Endothelial cell of umbilical vein (primary cell): ENCODE results near the gene INPP5J. TPM values are rescaled to one million over a fixed set of nuclear protein-coding genes. Genes with fewer than 3 reads are reported as not detected.

Experiments used
- BruUV-seq: library from RNA; stranded (reverse); fragments of 400-500 nt; replicated peaks from 2 replicates; lab custom pipeline; 2021; lab: Mats Ljungman, UMichigan
- CTCF ChIA-PET: fragments of 300-600, 350-600 bp; sonication (Branson Sonifier 250); formaldehyde crosslinking; loops from one replicate; lab custom pipeline; 2021; ENCODE audit warnings: antibody characterized with exemption, inconsistent platforms; lab: Charles Lee
- POLR2A ChIA-PET: fragments of 300-600, 350-600 bp; sonication (Branson Sonifier 250); formaldehyde crosslinking; loops from one replicate; lab custom pipeline; 2021; ENCODE audit warnings: antibody characterized with exemption, inconsistent platforms; lab: Charles Lee
- DNase-seq: peaks from one replicate; pipeline ENCODE4 v3.0.0-alpha.2; 2011; ENCODE audit warnings: low read depth, low spot score
- FAIRE-seq: peaks from 2 replicates; lab custom pipeline; 2011; peaks lifted over from hg19 to GRCh38; lab: Jason Lieb, UNC
- H2AFZ ChIP-seq: 2 replicates; pipeline ENCODE4 v1.6.0; 2012; ENCODE audit warnings: low read depth, low read length, control low read depth, inconsistent platforms
- H3K27ac ChIP-seq: 2 replicates; pipeline ENCODE4 v1.5.1; 2011; ENCODE audit warnings: low read depth, mild to moderate bottlenecking, control low read depth, low read length, moderate library complexity; ENCODE audit not compliant: insufficient read depth
- H3K27me3 ChIP-seq, 2 experiments: 2 replicates each; pipeline versions ENCODE4 v1.6.0 to v1.6.1; 2011; ENCODE audit warnings: low read length in 2 of 2, mixed read lengths in 1 of 2; ENCODE audit not compliant: control insufficient read depth in 2 of 2, insufficient read depth in 2 of 2
- H3K36me3 ChIP-seq, 2 experiments: 2 replicates in 1 of 2; 3 replicates in 1 of 2; pipeline ENCODE4 v1.5.1; 2011; ENCODE audit warnings: low read length in 2 of 2, mild to moderate bottlenecking in 1 of 2, moderate library complexity in 1 of 2; ENCODE audit not compliant: control insufficient read depth in 2 of 2, insufficient read depth in 2 of 2; ENCODE audit errors: extremely low read depth in 1 of 2
- H3K4me1 ChIP-seq: 3 replicates; pipeline ENCODE4 v1.5.1; 2011; ENCODE audit warnings: mild to moderate bottlenecking, low read length; ENCODE audit not compliant: control insufficient read depth, insufficient read depth; ENCODE audit errors: extremely low read depth
- H3K4me2 ChIP-seq: 2 replicates; pipeline ENCODE4 v1.6.1; 2011; ENCODE audit warnings: low read length, control low read depth, mixed read lengths; ENCODE audit not compliant: insufficient read depth
- H3K4me3 ChIP-seq, 3 experiments: fragments of 200-600 bp in 1 of 3; sonication (generic), shearing (Covaris generic) in 1 of 3; replicated peaks in 1 of 3; 2 replicates each; pipeline ENCODE4 v1.5.1; 2011 to 2016; ENCODE audit warnings: control low read depth in 3 of 3, low read length in 3 of 3, mild to moderate bottlenecking in 2 of 3, inconsistent platforms in 1 of 3, low read depth in 1 of 3, moderate library complexity in 1 of 3; ENCODE audit not compliant: insufficient read depth in 1 of 3
- H3K79me2 ChIP-seq: 2 replicates; pipeline ENCODE4 v1.6.0; 2012; ENCODE audit warnings: low read length, inconsistent platforms; ENCODE audit not compliant: control insufficient read depth, insufficient read depth
- H3K9ac ChIP-seq: replicated peaks from 2 replicates; pipeline ENCODE3; 2011; ENCODE audit warnings: low read length, control low read depth; ENCODE audit not compliant: insufficient read depth; ENCODE audit errors: extremely low read depth
- H3K9me1 ChIP-seq: replicated peaks from 3 replicates; pipeline ENCODE4 v1.6.0; 2011; ENCODE audit warnings: mild to moderate bottlenecking, low read length; ENCODE audit not compliant: control insufficient read depth, insufficient read depth; ENCODE audit errors: extremely low read depth
- H3K9me3 ChIP-seq: replicated peaks from 2 replicates; pipeline ENCODE4 v1.5.1; 2012; ENCODE audit warnings: low read length, inconsistent platforms; ENCODE audit not compliant: control insufficient read depth, insufficient read depth
- H4K20me1 ChIP-seq: replicated peaks from 2 replicates; pipeline ENCODE3; 2011; ENCODE audit warnings: mild to moderate bottlenecking, low read length; ENCODE audit not compliant: control insufficient read depth, insufficient read depth; ENCODE audit errors: extremely low read depth
- CTCF ChIP-seq, 2 donors: IDR thresholded peaks; 1 replicate in 1 of 2; 2 replicates in 1 of 2; pipeline ENCODE4 v1.5.1; 2011; ENCODE audit warnings: low read length in 2 of 2, mild to moderate bottlenecking in 2 of 2, moderate library complexity in 2 of 2, control low read depth in 1 of 2, inconsistent platforms in 1 of 2, low read depth in 1 of 2; ENCODE audit not compliant: insufficient read depth in 1 of 2; ENCODE audit errors: extremely low read depth in 1 of 2
- EZH2 ChIP-seq: IDR thresholded peaks from 2 replicates; pipeline ENCODE4 v1.6.1; 2012; ENCODE audit warnings: borderline replicate concordance, low read depth, mild to moderate bottlenecking, moderate library complexity, low read length, inconsistent platforms; ENCODE audit not compliant: severe bottlenecking
- FOS ChIP-seq: IDR thresholded peaks from 2 replicates; pipeline ENCODE4 v1.6.1; 2011; ENCODE audit warnings: mild to moderate bottlenecking, low read length, moderate library complexity, borderline replicate concordance; ENCODE audit not compliant: insufficient read depth
- GATA2 ChIP-seq: IDR thresholded peaks from 2 replicates; pipeline ENCODE4 v1.7.0; 2011; ENCODE audit warnings: low read depth, mild to moderate bottlenecking, moderate library complexity, mixed read lengths, low read length; ENCODE audit not compliant: insufficient read length, insufficient read depth
- JUN ChIP-seq: IDR thresholded peaks from 2 replicates; pipeline ENCODE4 v1.6.1; 2011; ENCODE audit warnings: borderline replicate concordance, low read depth; ENCODE audit not compliant: insufficient read length, insufficient read depth
- MAX ChIP-seq: IDR thresholded peaks from 2 replicates; pipeline ENCODE4 v1.6.1; 2011; ENCODE audit not compliant: insufficient read depth, insufficient read length
- MYC ChIP-seq: IDR thresholded peaks from one replicate; pipeline ENCODE4 v1.6.1; 2011; ENCODE audit warnings: mild to moderate bottlenecking, low read depth, low read length
- POLR2A ChIP-seq: IDR thresholded peaks from 2 replicates; pipeline ENCODE4 v1.6.1; 2012; ENCODE audit warnings: low read depth, mild to moderate bottlenecking, control low read depth, low read length
- POLR2AphosphoS5 ChIP-seq: IDR thresholded peaks from 2 replicates; pipeline ENCODE4 v1.6.1; 2012; ENCODE audit warnings: low read depth, mild to moderate bottlenecking, control low read depth, low read length, moderate library complexity; ENCODE audit not compliant: insufficient read depth
- dilution Hi-C: fragments of 300-500 bp; cut with MboI; formaldehyde crosslinking; loops from one replicate; pipeline ENCODE4 v1.15.0; 2019; ENCODE audit warnings: low sequenced_read_pairs; ENCODE audit not compliant: extremely low pct_ligation_motif_present
- intact Hi-C: fragments of 100-400 bp; cut with micrococcal nuclease; formaldehyde crosslinking; loops from one replicate; pipeline ENCODE4 v1.10.0; 2022
- polyA plus RNA-seq, 4 experiments: library from polyadenylated mRNA; depleted of rRNA in 3 of 4; stranded (reverse) in 3 of 4; unstranded in 1 of 4; fragments of >200 nt; gene quantifications; 2 replicates each; pipeline versions ENCODE4 v1.2.1 to v1.2.3, GENCODE V29; 2011 to 2012; ENCODE audit warnings: missing spikeins in 1 of 4
- total RNA-seq: library from RNA; stranded (reverse); gene quantifications from 2 replicates; pipeline ENCODE4 v1.2.3, GENCODE V29; 2021

INPP5J gene
- total and polyA plus RNA-seq, 2 donors (not counting 3 experiments of a cell fraction or from before 2014, with no cell fraction given) = 0.43 to 0.49 TPM

- dilution Hi-C loops (no loop called here), intact Hi-C loops (no loop called here)
- no peak overlapping the region for H2AFZ ChIP-seq
- POLR2A ChIA-PET = no interaction called here
- H3K9ac ChIP-seq = no peak overlapping the region
- H3K27me3 ChIP-seq = no peaks in the 10 kb centered on the region
- FAIRE-seq = no peak
- CTCF ChIA-PET = interaction anchor here (1.3 to 5.6 kb wide), 5 partner anchors 10 to 131 kb away, joined by 3 to 30 read pairs (median 4); partner anchors contain the start of gene SELENOM
- no peak overlapping the region for H3K4me3 ChIP-seq
- TF ChIP-seq MYC = no peak
- no peak for TF ChIP-seq FOS
- no peak for TF ChIP-seq POLR2A
- no peak for TF ChIP-seq POLR2AphosphoS5
- TF ChIP-seq CTCF (IDR thresholded peaks at IDR 0.05; ENCODE audit: extremely low read depth in 1 of 2, insufficient read depth in 1 of 2, low read depth in 1 of 2, low read length in 2 of 2) = no peak
- TF ChIP-seq EZH2 = no peak
- no peak for TF ChIP-seq MAX
- TF ChIP-seq GATA2 = no peak
- TF ChIP-seq JUN = no peak
- no peak overlapping the region for H3K27ac ChIP-seq
- no TSS peak for BruUV-seq
- no peaks in the 10 kb centered on the region for H4K20me1 ChIP-seq
- H3K9me1 ChIP-seq = no peaks in the 10 kb centered on the region
- H3K79me2 ChIP-seq = no peaks in the 10 kb centered on the region
- H3K9me3 ChIP-seq = no peaks in the 10 kb centered on the region
- H3K4me1 ChIP-seq = no peaks in the 10 kb centered on the region
- no peak for DNase-seq
- H3K4me2 ChIP-seq = no peak overlapping the region
- H3K36me3 ChIP-seq = no peaks in the 10 kb centered on the region
Measured at GRCh38 chr22:31141551-31141950, 18.8 kb downstream of the INPP5J start.
